Ascending aorta (tissue), 2 donors: ENCODE measurements around the gene ROR1. TPM values are rescaled to one million over a fixed set of nuclear protein-coding genes. Genes with fewer than 3 reads are reported as not detected.
A peak's percentile ranks its signal among the peaks of the same experiment; 100 is the strongest.

Experiments used
- DNase-seq, 2 donors: peaks; one replicate each; pipeline ENCODE4 v3.0.0-alpha.2; 2019; ENCODE audit warnings: low spot score in 2 of 2
- H3K27ac ChIP-seq, 2 donors: fragments of 200-600 bp; sonication (generic); one replicate each; pipeline ENCODE4 v1.5.1; 2016 to 2017; ENCODE audit warnings: mild to moderate bottlenecking in 1 of 2
- H3K27me3 ChIP-seq: fragments of 200-600 bp; sonication (generic); one replicate; pipeline ENCODE4 v1.5.1; 2017
- H3K36me3 ChIP-seq, 2 donors: fragments of 200-600 bp; sonication (generic); one replicate each; pipeline ENCODE4 v1.5.1; 2016
- H3K4me1 ChIP-seq, 2 donors: fragments of 200-600 bp; sonication (generic); one replicate each; pipeline ENCODE4 v1.5.1; 2016 to 2017; ENCODE audit warnings: mild to moderate bottlenecking in 1 of 2
- H3K4me3 ChIP-seq, 2 donors: fragments of 200-600 bp; sonication (generic); one replicate each; pipeline ENCODE4 v1.5.1; 2016 to 2017; ENCODE audit warnings: mild to moderate bottlenecking in 1 of 2
- H3K9me3 ChIP-seq, 2 donors: fragments of 200-600 bp; sonication (generic); one replicate each; pipeline ENCODE4 v1.5.1; 2016
- CTCF ChIP-seq, 3 experiments: fragments of 200-600 bp in 2 of 3; fragments of 450-650 bp in 1 of 3; sonication (generic) in 2 of 3; IDR thresholded peaks; one replicate each; pipeline ENCODE4 v1.5.1; 2016 to 2019; ENCODE audit warnings: antibody characterized with exemption in 3 of 3, mild to moderate bottlenecking in 1 of 3, moderate library complexity in 1 of 3
- intact Hi-C: fragments of 100-400 bp; cut with DNase I; formaldehyde crosslinking; loops from one replicate; pipeline ENCODE4 v1.15.1; 2023
- total RNA-seq: library from RNA; depleted of rRNA; stranded (reverse); fragments of >200 nt; gene quantifications from one replicate; pipeline ENCODE4 v1.1.0, GENCODE V29; 2016

The ROR1 gene
- total RNA-seq, 1 donor from 2014 or later, result 115 TPM

- DNase-seq, result no peak
- intact Hi-C loops, result no loop called here
- peaks cover 10 to 51% of the 10 kb centered on the region in 2 donors for H3K4me1 ChIP-seq
- no peak for TF ChIP-seq CTCF (IDR thresholded peaks at IDR 0.05)
- H3K27me3 ChIP-seq, result no peaks in the 10 kb centered on the region
- H3K9me3 ChIP-seq, result no peaks in the 10 kb centered on the region
- no peaks in the 10 kb centered on the region for H3K36me3 ChIP-seq
- H3K4me3 ChIP-seq, result peak overlapping the region in 1 of 2 donors; percentile 24
- H3K27ac ChIP-seq, result peak overlapping the region; percentile 53 to 57
Observed at GRCh38 chr1:63794354-63794753, 20.5 kb downstream of the ROR1 start.

GRCh38 chr1:63794939-63795378, 21.1 kb downstream of the ROR1 start:
- peak overlapping the region in 1 of 2 donors; percentile 24 for H3K4me3 ChIP-seq

GRCh38 chr1:63795455-63795854, 21.6 kb downstream of the ROR1 start:
- no peaks in the 10 kb centered on the region for H3K9me3 ChIP-seq
- no peaks in the 10 kb centered on the region for H3K36me3 ChIP-seq
- TF ChIP-seq CTCF (IDR thresholded peaks at IDR 0.05), result no peak
- DNase-seq, result no peak
- peak overlapping the region in 1 of 2 donors; percentile 24 for H3K4me3 ChIP-seq
- H3K4me1 ChIP-seq, result peaks cover 10 to 60% of the 10 kb centered on the region in 2 donors
- intact Hi-C loops, result no loop called here
- no peaks in the 10 kb centered on the region for H3K27me3 ChIP-seq
- H3K27ac ChIP-seq, result peak overlapping the region; percentile 53 to 57

More at GRCh38 chr1:63794939-63795378, 21.1 kb downstream of the ROR1 start:
- H3K9me3 ChIP-seq, result no peaks in the 10 kb centered on the region
- peak overlapping the region; percentile 53 to 57 for H3K27ac ChIP-seq
- no peak for TF ChIP-seq CTCF (IDR thresholded peaks at IDR 0.05)
- H3K36me3 ChIP-seq, result no peaks in the 10 kb centered on the region
- intact Hi-C loops, result no loop called here
- no peaks in the 10 kb centered on the region for H3K27me3 ChIP-seq
- DNase-seq, result no peak
- H3K4me1 ChIP-seq, result peaks cover 10 to 57% of the 10 kb centered on the region in 2 donors

- no peak for TF ChIP-seq CTCF (IDR thresholded peaks at IDR 0.05)
- Histone ChIP-seq H3K9me3 (no peaks in the 10 kb centered on the region), H3K4me3 (peak overlapping the region in 1 of 2 donors; percentile 1), H3K27ac (no peak overlapping the region), H3K27me3 (no peaks in the 10 kb centered on the region), H3K36me3 (no peaks in the 10 kb centered on the region), H3K4me1 (peaks cover 10 to 54% of the 10 kb centered on the region in 2 donors)
- DNase-seq, result no peak
- intact Hi-C loops, result no loop called here
Observed at GRCh38 chr1:63797056-63797726, 23.4 kb downstream of the ROR1 start.

GRCh38 chr1:63798284-63798683, 24.5 kb downstream of the ROR1 start:
- H3K27ac ChIP-seq, result no peak overlapping the region
- DNase-seq, result no peak
- no peak for TF ChIP-seq CTCF (IDR thresholded peaks at IDR 0.05)
- H3K4me1 ChIP-seq, result peaks cover 10 to 55% of the 10 kb centered on the region in 2 donors
- H3K9me3 ChIP-seq, result no peaks in the 10 kb centered on the region
- intact Hi-C loops, result no loop called here
- H3K4me3 ChIP-seq, result no peak overlapping the region
- H3K36me3 ChIP-seq, result no peaks in the 10 kb centered on the region
- no peaks in the 10 kb centered on the region for H3K27me3 ChIP-seq
